IMR-90 (cell line): ENCODE data around the gene CYP46A1. TPM values are rescaled to one million over a fixed set of nuclear protein-coding genes. Genes with fewer than 3 reads are reported as not detected.

ENCODE experiments used
- ATAC-seq: fragments of 200-7000 bp; cut with Tn5 transposase; 2 replicates; pipeline ENCODE4 v1.9.1; 2020; ENCODE audit warnings: low read depth, mild to moderate bottlenecking, moderate library complexity
- BruUV-seq: library from RNA; stranded (reverse); fragments of 400-500 nt; replicated peaks from 2 replicates; lab custom pipeline; 2021; lab: Mats Ljungman, UMichigan
- CTCF ChIA-PET: fragments of 300-600 bp; formaldehyde crosslinking; extraction: SDS; loops from one replicate; lab custom pipeline; 2021; ENCODE audit warnings: antibody characterized with exemption; lab: Yijun Ruan, JAX
- POLR2A ChIA-PET: fragments of 300-600 bp; sonication (Branson Sonifier 250); formaldehyde crosslinking; loops from one replicate; lab custom pipeline; 2022; ENCODE audit warnings: antibody characterized with exemption; ENCODE audit not compliant: unreplicated experiment; lab: Charles Lee
- DNase-seq: peaks from one replicate; pipeline ENCODE4 v3.0.0; 2013
- H2AFZ ChIP-seq: replicated peaks from 2 replicates; pipeline ENCODE3; 2013; ENCODE audit warnings: low read length, mild to moderate bottlenecking; ENCODE audit not compliant: poor library complexity
- H2AK5ac ChIP-seq: 2 replicates; pipeline ENCODE4 v1.6.1; 2013; ENCODE audit warnings: low read depth, low read length, inconsistent platforms
- H2AK9ac ChIP-seq: replicated peaks from 2 replicates; pipeline ENCODE3; 2013; ENCODE audit warnings: mild to moderate bottlenecking, low read depth, low read length, moderate library complexity; ENCODE audit not compliant: poor library complexity
- H2BK120ac ChIP-seq: 2 replicates; pipeline ENCODE4 v1.6.1; 2013; ENCODE audit warnings: low read depth, low read length, inconsistent platforms
- H2BK15ac ChIP-seq: 3 replicates; pipeline ENCODE4 v1.6.1; 2013; ENCODE audit warnings: low read depth, low read length, inconsistent platforms
- H2BK20ac ChIP-seq: 2 replicates; pipeline ENCODE4 v1.6.1; 2013; ENCODE audit warnings: low read depth, mild to moderate bottlenecking, inconsistent platforms, low read length, moderate library complexity
- H2BK5ac ChIP-seq: 2 replicates; pipeline ENCODE4 v1.6.1; 2013; ENCODE audit warnings: mild to moderate bottlenecking, low read depth, low read length, inconsistent platforms; ENCODE audit not compliant: poor library complexity, severe bottlenecking
- H3K14ac ChIP-seq: replicated peaks from 2 replicates; pipeline ENCODE4 v1.6.1; 2013; ENCODE audit warnings: low read depth, low read length, inconsistent platforms
- H3K18ac ChIP-seq: 2 replicates; pipeline ENCODE4 v1.6.1; 2013; ENCODE audit warnings: low read depth, low read length, control low read depth
- H3K23ac ChIP-seq: 2 replicates; pipeline ENCODE4 v1.6.1; 2013; ENCODE audit warnings: low read depth, low read length, inconsistent platforms
- H3K27ac ChIP-seq: 2 replicates; pipeline ENCODE4 v1.5.1; 2013; ENCODE audit warnings: mild to moderate bottlenecking, control low read depth, low read length; ENCODE audit not compliant: insufficient read depth
- H3K27me3 ChIP-seq: 2 replicates; pipeline ENCODE4 v1.6.1; 2013; ENCODE audit warnings: low read length; ENCODE audit not compliant: control insufficient read depth, insufficient read depth
- H3K36me3 ChIP-seq: 2 replicates; pipeline ENCODE4 v1.6.1; 2013; ENCODE audit warnings: low read length, mixed read lengths; ENCODE audit not compliant: control insufficient read depth, insufficient read depth
- H3K4ac ChIP-seq: 2 replicates; pipeline ENCODE4 v1.6.1; 2013; ENCODE audit warnings: low read depth, low read length, inconsistent platforms
- H3K4me1 ChIP-seq: 2 replicates; pipeline ENCODE4 v1.6.1; 2013; ENCODE audit warnings: low read length, mixed read lengths; ENCODE audit not compliant: control insufficient read depth, insufficient read depth
- H3K4me2 ChIP-seq: 2 replicates; pipeline ENCODE4 v1.6.1; 2013; ENCODE audit warnings: low read depth, mild to moderate bottlenecking, control low read depth, low read length, moderate library complexity
- H3K4me3 ChIP-seq: 2 replicates; pipeline ENCODE4 v1.5.1; 2013; ENCODE audit warnings: low read depth, mild to moderate bottlenecking, control low read depth, low read length, moderate library complexity; ENCODE audit not compliant: insufficient read depth
- H3K56ac ChIP-seq: 2 replicates; pipeline ENCODE4 v1.6.1; 2013; ENCODE audit warnings: low read length, inconsistent platforms; ENCODE audit not compliant: insufficient read depth; ENCODE audit errors: extremely low read depth
- H3K79me1 ChIP-seq, 2 experiments: 2 replicates each; pipeline ENCODE4 v1.6.1; 2013; ENCODE audit warnings: low read length in 2 of 2, inconsistent platforms in 1 of 2, low read depth in 1 of 2
- H3K9ac ChIP-seq: 2 replicates; pipeline ENCODE4 v1.6.1; 2013; ENCODE audit warnings: low read depth, low read length, control low read depth
- H3K9me1 ChIP-seq: 2 replicates; pipeline ENCODE4 v1.6.1; 2013; ENCODE audit warnings: low read length, inconsistent platforms; ENCODE audit not compliant: insufficient read depth
- H3K9me3 ChIP-seq: 2 replicates; pipeline ENCODE4 v1.6.1; 2013; ENCODE audit warnings: low read length; ENCODE audit not compliant: control insufficient read depth, insufficient read depth
- H4K20me1 ChIP-seq: 2 replicates; pipeline ENCODE4 v1.6.1; 2013; ENCODE audit warnings: low read length, inconsistent platforms; ENCODE audit not compliant: insufficient read depth
- H4K5ac ChIP-seq: 2 replicates; pipeline ENCODE4 v1.6.1; 2013; ENCODE audit warnings: mild to moderate bottlenecking, low read depth, low read length, control low read depth
- H4K8ac ChIP-seq, 2 experiments: 2 replicates each; pipeline ENCODE4 v1.6.1; 2013; ENCODE audit warnings: low read depth in 2 of 2, low read length in 2 of 2, control low read depth in 1 of 2, inconsistent platforms in 1 of 2
- H4K91ac ChIP-seq: 2 replicates; pipeline ENCODE4 v1.6.1; 2013; ENCODE audit warnings: low read depth, low read length, inconsistent platforms; ENCODE audit not compliant: insufficient read depth
- BHLHE40 ChIP-seq: fragments of 150-350 bp; IDR thresholded peaks from 2 replicates; pipeline ENCODE4 v1.6.1; 2016; ENCODE audit warnings: mild to moderate bottlenecking, low read depth, low read length
- CEBPB ChIP-seq: IDR thresholded peaks from 2 replicates; pipeline ENCODE4 v1.6.1; 2012; ENCODE audit warnings: low read depth, low read length, improper control_type of control experiment
- CHD1 ChIP-seq: IDR thresholded peaks from 2 replicates; pipeline ENCODE4 v1.6.1; 2012; ENCODE audit warnings: low read depth, low read length, improper control_type of control experiment
- CTCF ChIP-seq: conservative IDR thresholded peaks from 2 replicates; pipeline ENCODE4 v1.5.1; 2012; ENCODE audit warnings: mild to moderate bottlenecking, low read depth, low read length, improper control_type of control experiment
- ELK1 ChIP-seq: fragments of 150-350 bp; IDR thresholded peaks from 2 replicates; pipeline ENCODE4 v1.6.1; 2016; ENCODE audit warnings: low read depth, mild to moderate bottlenecking, low read length, moderate library complexity, borderline replicate concordance
- FOS ChIP-seq: fragments of 150-350 bp; IDR thresholded peaks from 2 replicates; pipeline ENCODE4 v1.6.1; 2016; ENCODE audit warnings: low read depth, low read length
- MAFK ChIP-seq: IDR thresholded peaks from 2 replicates; pipeline ENCODE4 v1.6.1; 2012; ENCODE audit warnings: low read depth, low read length, improper control_type of control experiment
- MAZ ChIP-seq: IDR thresholded peaks from 2 replicates; pipeline ENCODE4 v1.6.1; 2012; ENCODE audit warnings: low read depth, mild to moderate bottlenecking, low read length, improper control_type of control experiment, moderate library complexity, borderline replicate concordance
- MXI1 ChIP-seq: IDR thresholded peaks from 2 replicates; pipeline ENCODE4 v1.6.1; 2012; ENCODE audit warnings: low read depth, mild to moderate bottlenecking, low read length, moderate library complexity, borderline replicate concordance
- POLR2A ChIP-seq: IDR thresholded peaks from 2 replicates; pipeline ENCODE4 v1.6.1; 2012; ENCODE audit warnings: mild to moderate bottlenecking, low read depth, low read length
- RAD21 ChIP-seq: IDR thresholded peaks from 2 replicates; pipeline ENCODE4 v1.6.1; 2012; ENCODE audit warnings: low read length, improper control_type of control experiment
- RFX5 ChIP-seq: IDR thresholded peaks from 2 replicates; pipeline ENCODE4 v1.8.0; 2012; ENCODE audit warnings: low read depth, mild to moderate bottlenecking, low read length, moderate library complexity
- SMC3 ChIP-seq: fragments of 150-350 bp; IDR thresholded peaks from 2 replicates; pipeline ENCODE4 v1.6.1; 2016; ENCODE audit warnings: low read depth, mild to moderate bottlenecking, antibody characterized with exemption, low read length, moderate library complexity
- USF2 ChIP-seq: fragments of 150-350 bp; IDR thresholded peaks from 2 replicates; pipeline ENCODE4 v1.6.1; 2017; ENCODE audit warnings: mild to moderate bottlenecking, antibody characterized with exemption, low read length, low read depth
- WGBS, 2 experiments: methylation state at CpG; one replicate each; pipeline versions ENCODE4 v1.1.5 to v1.1.7; 2013; ENCODE audit warnings: missing lambda C conversion rate in 2 of 2; ENCODE audit not compliant: insufficient read length in 1 of 2; ENCODE audit errors: extremely low coverage in 2 of 2; 5-methylcytosine and 5-hydroxymethylcytosine counted together
- dilution Hi-C: fragments of 300-500 bp; cut with HindIII; formaldehyde crosslinking; loops from one replicate; pipeline ENCODE4 v1.14.3; 2018; ENCODE audit warnings: low sequenced_read_pairs; ENCODE audit not compliant: unreplicated experiment
- in situ Hi-C: fragments of 300-500 bp; cut with MboI; formaldehyde crosslinking; loops from 3 replicates; pipeline ENCODE4 v1.14.3; 2019; ENCODE audit warnings: low sequenced_read_pairs, inconsistent platforms, mixed read lengths
- intact Hi-C: fragments of 100-400 bp; cut with micrococcal nuclease; formaldehyde crosslinking; loops from 2 replicates; pipeline ENCODE4 v1.10.0; 2022
- polyA plus RNA-seq, 3 experiments: library from polyadenylated mRNA; depleted of rRNA; stranded (reverse); fragments of >200 nt; gene quantifications; 2 replicates each; pipeline ENCODE4 v1.2.3, GENCODE V29; 2012; ENCODE audit warnings: low replicate concordance in 1 of 3
- total RNA-seq: library from RNA; depleted of rRNA; stranded (reverse); fragments of >200 nt; gene quantifications from 2 replicates; pipeline ENCODE4 v1.2.3, GENCODE V29; 2012

CYP46A1 gene
- total and polyA plus RNA-seq, 2 of the 4 experiments (the other 2 are of a cell fraction) = 0.18 to 0.31 TPM

GRCh38 chr14:99735189-99736135 is 51.4 kb downstream of the CYP46A1 start:
- Histone ChIP-seq H4K8ac (no peak overlapping the region), H2BK20ac (0 out of 2 replicates have a peak overlapping the region, but pooled peaks have one; percentile 14), H2BK5ac (no peak overlapping the region), H2BK15ac (no peak overlapping the region; the same call in 2 of the 3 replicates), H3K23ac (no peak overlapping the region), H3K36me3 (no peaks in the 10 kb centered on the region), H2AK5ac (peak overlapping the region; percentile 43), H3K27me3 (no peaks in the 10 kb centered on the region), H3K18ac (no peak overlapping the region), H3K4me3 (no peak overlapping the region), H2BK120ac (peak overlapping the region; percentile 66), H3K9ac (no peak overlapping the region), H3K27ac (no peak overlapping the region), H3K56ac (0 out of 2 replicates have a peak overlapping the region, but pooled peaks have one; percentile 11), H3K79me1 (no peaks in the 10 kb centered on the region), H3K9me3 (no peaks in the 10 kb centered on the region), H4K5ac (no peak overlapping the region), H3K14ac (no peak overlapping the region), H3K9me1 (peaks cover 7% of the 10 kb centered on the region; the same call in 1 of the 2 replicates), H2AK9ac (no peak overlapping the region), H4K91ac (peak overlapping the region; percentile 28; the same call in 1 of the 2 replicates), H3K4me2 (no peak overlapping the region), H4K20me1 (no peaks in the 10 kb centered on the region), H3K4ac (peak overlapping the region; percentile 33; the same call in 1 of the 2 replicates), H3K4me1 (peaks cover 12% of the 10 kb centered on the region), H2AFZ (no peak overlapping the region)
- ATAC-seq (no peak), DNase-seq (no peak)
- ChIA-PET POLR2A (no interaction called here), CTCF (no interaction called here)
- dilution Hi-C loops = no loop called here
- no TSS peak for BruUV-seq
- intact Hi-C loops = no loop called here
- in situ Hi-C loops = no loop called here
- WGBS, 2 experiments = 92% methylated on average over 6 of the region's 13 CpGs; no CpG with 5 or more reads in 1 of the 2 experiments
- TF ChIP-seq CTCF = no peak
- TF ChIP-seq BHLHE40 = no peak
- TF ChIP-seq RAD21 = no peak
- TF ChIP-seq RFX5 = no peak
- TF ChIP-seq CHD1 = no peak
- no peak for TF ChIP-seq MAZ
- no peak for TF ChIP-seq ELK1
- no peak for TF ChIP-seq MXI1
- no peak for TF ChIP-seq POLR2A
- no peak for TF ChIP-seq SMC3
- no peak for TF ChIP-seq FOS
- no peak for TF ChIP-seq CEBPB
- no peak for TF ChIP-seq USF2
- TF ChIP-seq MAFK = no peak
